GM19455 (cell line): Measurements from ENCODE around the gene SPACA5.
A peak's percentile ranks its signal among the peaks of the same experiment; 100 is the strongest.
"Not testable (repeated sequence)": the region's sequence is repeated elsewhere in the genome, so short reads cannot be mapped to it uniquely, and the experiment has no call there.

ENCODE experiments used
- ATAC-seq: cut with Tn5 transposase; IDR thresholded peaks from one replicate; pipeline ENCODE4 v1.9.1; 2021; ENCODE audit not compliant: unreplicated experiment

The SPACA5 gene

DNA sequence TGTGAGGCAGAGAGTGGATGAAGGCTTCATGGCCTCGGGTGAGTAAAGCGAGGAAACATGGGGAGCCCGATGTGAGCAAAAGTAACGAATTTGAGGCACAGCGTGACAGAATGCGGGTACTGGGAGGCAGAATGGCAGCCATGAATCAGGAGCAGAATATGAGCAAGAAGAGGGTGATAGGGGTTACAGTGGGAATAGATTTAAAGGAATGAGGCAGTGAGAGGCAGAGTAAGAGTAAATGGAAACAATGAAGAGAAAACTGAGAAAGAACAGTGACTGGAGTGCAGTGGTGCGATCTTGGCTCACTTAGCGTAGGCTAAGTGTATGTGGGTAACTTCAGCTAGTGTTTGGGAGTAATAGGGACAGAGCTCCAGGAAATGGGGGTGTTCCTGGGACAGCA lies at the start of gene SPACA5:
TSS of gene SPACA5 (plus strand) at position 301 of the 400 bp plus-strand sequence. CDS start 815 bp downstream, outside the sequence.
- not testable (repeated sequence) for ATAC-seq

GRCh38 chrX:47958206-47958605 lies 48.6 kb upstream of the SPACA5 start:
- ATAC-seq, result not testable (repeated sequence)

- no peak for ATAC-seq
These were observed 47.9 kb upstream of the SPACA5 start for GRCh38 chrX:47958761-47959342.

- no peak for ATAC-seq
These were observed 46.4 kb upstream of the SPACA5 start for GRCh38 chrX:47960406-47960805.

- not testable (repeated sequence) for ATAC-seq
These were observed 45.0 kb upstream of the SPACA5 start for GRCh38 chrX:47961830-47962229.

DNA sequence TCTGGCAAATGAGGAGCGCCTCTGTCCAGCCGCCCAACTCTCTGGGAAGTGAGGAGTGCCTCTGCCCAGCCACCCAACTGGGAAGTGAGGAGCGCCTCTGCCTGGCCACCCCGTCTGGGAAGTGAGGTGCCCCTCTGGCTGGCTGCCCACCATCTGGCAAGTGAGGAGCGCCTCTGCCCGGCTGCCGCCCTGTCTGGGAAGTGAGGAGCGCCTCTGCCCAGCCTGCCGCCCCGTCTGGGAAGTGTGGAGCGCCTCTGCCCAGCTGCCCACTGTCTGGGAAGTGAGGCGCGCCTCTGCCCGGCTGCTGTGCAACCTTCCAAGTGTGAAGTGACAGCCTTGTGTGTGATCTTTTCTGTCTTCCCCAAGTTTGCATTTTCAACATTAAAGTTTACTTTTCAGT lies 41.3 kb upstream of the SPACA5 start:
- ATAC-seq, result not testable (repeated sequence)

DNA sequence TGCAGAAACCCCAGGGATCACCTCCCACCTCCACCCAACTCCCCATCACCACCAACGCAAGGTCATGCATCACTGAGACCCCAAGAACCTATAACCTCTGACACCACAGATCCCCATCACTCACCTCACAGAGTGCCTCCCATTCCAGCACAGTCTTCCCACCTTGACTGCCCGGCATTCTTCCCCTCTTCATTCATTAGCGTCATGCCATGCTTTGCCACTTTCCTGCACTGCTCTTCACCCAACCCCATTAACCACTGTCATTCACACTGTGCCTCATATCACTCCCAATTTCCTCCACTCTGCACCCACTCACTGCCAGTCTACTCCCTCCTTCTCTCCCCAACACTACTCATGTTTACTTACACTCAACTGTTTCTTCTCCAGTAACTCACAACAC lies 33.6 kb upstream of the SPACA5 start:
- no peak for ATAC-seq

DNA sequence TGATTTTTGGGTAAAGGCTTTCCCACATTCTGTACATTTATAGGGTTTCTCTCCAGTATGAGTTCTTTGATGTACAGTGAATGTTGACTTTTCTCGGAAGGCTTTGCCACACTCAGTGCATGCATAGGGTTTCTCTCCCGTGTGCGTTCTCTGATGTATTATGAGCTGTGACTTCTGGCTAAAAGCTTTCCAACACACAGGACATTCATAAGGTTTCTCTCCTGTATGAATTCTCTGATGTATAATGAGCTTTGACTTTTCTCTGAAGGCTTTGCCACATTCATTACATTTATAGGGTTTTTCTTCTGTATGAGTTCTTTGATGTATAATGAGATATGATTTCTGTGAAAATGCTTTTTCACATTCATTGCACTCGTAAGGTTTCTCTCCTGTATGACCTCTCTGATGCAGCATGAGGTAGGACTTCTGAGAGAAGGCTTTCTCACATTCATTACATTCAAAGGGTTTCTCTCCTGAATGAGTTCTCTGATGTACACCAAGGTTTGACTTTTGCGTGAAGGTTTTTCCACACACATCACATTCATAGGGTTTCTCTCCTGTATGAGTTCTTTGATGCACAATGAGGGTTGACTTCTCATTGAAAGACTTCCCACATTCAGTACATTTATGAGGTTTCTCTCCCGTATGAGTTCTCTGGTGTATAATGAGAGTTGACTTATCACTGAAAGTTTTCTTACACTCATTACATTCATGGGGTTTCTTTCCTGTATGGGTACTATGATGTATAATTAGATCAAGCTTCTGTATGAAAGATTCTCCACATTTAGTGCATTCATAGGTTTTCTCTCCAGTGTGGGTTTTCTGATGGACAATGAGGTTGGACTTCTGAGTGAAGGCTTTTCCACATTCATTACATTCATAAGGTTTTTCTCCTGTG lies 30.3 kb upstream of the SPACA5 start:
- ATAC-seq, result no peak

DNA sequence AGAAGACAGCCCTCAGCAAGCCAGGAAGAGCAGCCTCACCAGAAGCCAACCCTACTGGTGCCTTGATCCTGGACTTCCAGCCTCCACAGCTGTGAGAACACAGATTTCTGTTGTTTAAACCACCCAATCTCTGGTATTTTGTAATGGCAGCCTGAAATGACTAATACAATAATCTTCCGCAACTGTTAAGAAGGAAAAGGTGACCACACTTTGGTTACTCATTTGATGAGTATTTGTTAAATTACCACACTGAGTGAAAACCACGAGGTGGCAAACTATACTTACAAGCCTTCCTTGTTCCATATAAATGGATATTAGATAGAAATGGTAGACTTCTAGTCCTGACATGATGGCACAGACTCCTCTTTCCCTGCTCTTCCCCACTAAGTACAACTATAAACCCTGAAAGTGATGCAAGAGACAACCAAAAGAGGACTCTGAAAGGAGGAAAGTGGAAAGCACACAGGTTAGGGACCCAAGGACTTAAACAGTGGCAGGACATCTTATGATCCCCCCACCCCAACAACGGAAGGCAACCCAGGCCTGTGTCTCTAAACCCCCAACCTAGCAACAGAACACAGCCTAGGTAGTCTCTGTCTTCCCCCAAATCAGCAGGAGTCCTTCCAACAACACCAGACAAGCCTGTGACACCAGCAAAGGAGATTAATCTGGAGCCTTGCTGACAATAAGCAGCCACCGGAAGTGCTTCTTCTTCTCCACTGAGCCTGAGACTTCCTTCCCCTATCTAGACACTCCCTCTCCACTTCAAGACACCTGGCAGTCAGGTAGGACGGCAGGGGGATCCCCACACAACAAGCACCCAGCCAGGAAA lies 15.3 kb upstream of the SPACA5 start:
- no peak for ATAC-seq

DNA sequence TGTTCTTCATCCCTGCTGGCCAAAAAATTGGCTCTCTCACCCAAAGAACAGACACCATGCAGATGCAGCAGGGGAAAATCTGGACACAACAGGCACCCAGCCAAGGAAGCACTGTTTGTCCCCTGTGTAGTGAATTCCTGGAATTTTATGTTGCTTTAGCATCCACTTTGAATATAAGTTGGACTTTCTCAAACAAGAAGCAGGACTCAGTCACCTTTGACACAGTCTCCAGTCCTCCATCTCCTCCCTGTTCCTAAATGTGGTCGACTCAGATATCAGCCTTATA lies 14.8 kb upstream of the SPACA5 start:
- ATAC-seq, result no peak

DNA sequence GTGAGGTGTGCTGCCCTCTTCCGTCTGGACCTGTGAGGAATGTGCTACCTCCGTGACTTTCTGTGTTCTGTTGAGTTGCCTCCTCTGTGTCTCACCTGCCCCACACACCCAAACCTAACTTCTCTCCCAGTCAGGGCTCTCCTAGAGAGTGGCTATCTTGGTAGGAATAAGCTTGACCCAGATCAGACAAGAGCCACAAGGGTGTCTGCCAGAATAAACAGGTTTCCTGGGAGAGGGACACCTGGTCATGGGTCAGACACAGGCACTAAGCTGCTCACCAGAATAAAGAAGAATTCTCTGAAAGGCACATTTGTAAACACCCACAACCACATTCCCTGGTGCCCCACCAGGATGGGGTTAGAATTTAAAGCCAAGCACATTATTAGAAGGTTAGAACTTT lies 14.1 kb upstream of the SPACA5 start:
- no peak for ATAC-seq

- ATAC-seq, result no peak
These were observed 5.5 kb upstream of the SPACA5 start for GRCh38 chrX:48001260-48001659.

GRCh38 chrX:48002319-48002718 lies 4.5 kb upstream of the SPACA5 start:
- ATAC-seq, result no peak

DNA sequence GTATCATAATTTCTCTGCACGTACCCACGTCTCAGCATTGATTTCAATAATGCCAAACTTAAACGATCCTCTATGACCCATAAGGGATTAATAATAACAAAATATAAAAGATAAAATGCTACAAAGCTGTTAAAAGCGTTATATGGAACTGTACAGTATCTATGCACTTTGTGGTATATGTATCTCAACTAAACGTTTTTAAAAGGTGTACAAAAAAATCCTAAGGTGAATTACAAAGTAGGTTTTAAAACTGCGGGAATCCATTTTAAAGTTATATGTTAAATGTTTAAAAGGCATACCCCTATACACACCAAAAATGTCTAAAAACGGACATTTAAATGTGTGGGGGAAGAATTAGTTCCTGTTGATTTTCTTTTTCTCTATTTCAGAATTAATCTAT lies 3.9 kb upstream of the SPACA5 start:
- no peak for ATAC-seq

- ATAC-seq, result no peak
These were observed 3.4 kb upstream of the SPACA5 start for GRCh38 chrX:48003367-48003757.

- peak; percentile 87 for ATAC-seq
These were observed 2.9 kb upstream of the SPACA5 start, which contains the start of gene ZNF182 for GRCh38 chrX:48003758-48004457. Gene ZNF182, minus strand, starts transcription at chrX:48003989. Its CDS starts 1,380 bp downstream, at chrX:48002609.

- not testable (repeated sequence) for ATAC-seq
These were observed 2.7 kb downstream of the SPACA5 start for GRCh38 chrX:48009445-48009960.

- ATAC-seq, result not testable (repeated sequence)
These were observed 10.0 kb downstream of the SPACA5 start for GRCh38 chrX:48016583-48017310.

DNA sequence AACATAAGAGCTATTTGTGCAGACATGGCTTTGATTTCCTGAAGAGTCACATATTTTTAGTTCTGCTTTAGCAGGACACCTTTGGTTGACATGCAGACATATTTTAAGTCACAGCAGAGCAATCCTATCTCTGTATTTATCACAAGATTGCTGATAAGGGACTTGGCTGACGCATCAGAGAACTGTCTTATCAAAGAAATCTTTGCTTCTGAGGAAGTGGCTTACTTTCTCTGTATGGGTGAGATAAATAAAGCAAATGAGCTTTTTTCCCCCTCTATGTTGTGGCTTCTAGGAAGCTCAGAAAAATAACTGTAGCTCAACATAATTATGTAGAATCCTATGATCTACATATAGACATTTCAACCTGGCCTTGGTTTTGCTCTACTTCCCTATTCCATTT lies 13.1 kb downstream of the SPACA5 start:
- ATAC-seq, result not testable (repeated sequence)

DNA sequence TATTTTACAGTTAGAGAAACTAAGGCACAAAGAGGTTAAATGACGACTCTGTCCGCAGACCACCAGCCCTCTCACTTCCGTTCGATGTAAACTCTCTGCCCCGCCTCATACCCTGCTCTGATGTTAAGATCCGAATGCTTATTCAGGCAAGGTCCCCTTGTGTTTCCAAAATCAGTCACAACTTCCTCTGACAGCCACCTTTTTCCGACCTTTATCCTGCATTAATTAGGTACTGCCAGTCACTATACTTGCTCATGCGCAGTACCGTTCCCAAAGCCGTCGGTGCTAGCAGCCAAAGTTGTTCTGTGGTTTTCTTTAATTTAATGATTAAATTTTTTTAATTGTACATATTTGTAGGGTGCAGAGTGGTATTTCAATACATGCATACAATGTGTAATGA lies 13.7 kb downstream of the SPACA5 start:
- not testable (repeated sequence) for ATAC-seq
